ENCODE measurements around the gene ATRIP. TPM values are rescaled to one million over a fixed set of nuclear protein-coding genes. Genes with fewer than 3 reads are reported as not detected.
"Not testable (repeated sequence)": the region's sequence is repeated elsewhere in the genome, so short reads cannot be mapped to it uniquely, and the experiment has no call there.

ATRIP gene
- total and polyA plus RNA-seq, 12 donors: 2.2 to 5.4 (median 3.8) TPM

DNA sequence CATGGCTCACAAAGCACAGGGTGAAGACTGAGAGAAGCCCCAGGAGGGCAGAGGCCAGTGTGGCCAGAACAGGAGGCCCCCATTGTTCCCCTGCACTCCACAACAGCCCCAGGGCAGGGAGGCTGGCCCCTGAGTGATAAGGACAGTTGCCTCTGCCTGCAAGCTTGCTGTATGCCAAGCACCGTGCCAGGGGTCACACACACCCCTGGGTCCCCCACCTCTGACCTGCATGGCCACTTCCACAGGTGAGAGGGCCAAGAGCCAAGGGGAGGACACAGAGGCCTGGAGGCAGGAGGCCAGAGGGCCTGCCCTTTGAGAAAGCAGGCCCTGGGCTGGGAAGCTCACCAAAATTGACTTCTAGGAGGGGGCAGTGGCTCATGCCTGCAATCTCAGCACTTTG, 23.7 kb downstream of the ATRIP start:
- Histone ChIP-seq H3K27ac (peak overlapping the region in 6 of 10 donors; percentile 89 to 99 (median 94)), H3K9me3 (no peaks in the 10 kb centered on the region), H3K4me3 (peak overlapping the region in 2 of 10 donors; percentile 3 to 4), H3K36me3 (peaks cover 0 to 49% (median 6%) of the 10 kb centered on the region in 9 donors), H3K4me1 (peaks cover 24 to 87% (median 75%) of the 10 kb centered on the region in 9 donors), H3K27me3 (no peaks in the 10 kb centered on the region)
- TF ChIP-seq, protein P1, sequence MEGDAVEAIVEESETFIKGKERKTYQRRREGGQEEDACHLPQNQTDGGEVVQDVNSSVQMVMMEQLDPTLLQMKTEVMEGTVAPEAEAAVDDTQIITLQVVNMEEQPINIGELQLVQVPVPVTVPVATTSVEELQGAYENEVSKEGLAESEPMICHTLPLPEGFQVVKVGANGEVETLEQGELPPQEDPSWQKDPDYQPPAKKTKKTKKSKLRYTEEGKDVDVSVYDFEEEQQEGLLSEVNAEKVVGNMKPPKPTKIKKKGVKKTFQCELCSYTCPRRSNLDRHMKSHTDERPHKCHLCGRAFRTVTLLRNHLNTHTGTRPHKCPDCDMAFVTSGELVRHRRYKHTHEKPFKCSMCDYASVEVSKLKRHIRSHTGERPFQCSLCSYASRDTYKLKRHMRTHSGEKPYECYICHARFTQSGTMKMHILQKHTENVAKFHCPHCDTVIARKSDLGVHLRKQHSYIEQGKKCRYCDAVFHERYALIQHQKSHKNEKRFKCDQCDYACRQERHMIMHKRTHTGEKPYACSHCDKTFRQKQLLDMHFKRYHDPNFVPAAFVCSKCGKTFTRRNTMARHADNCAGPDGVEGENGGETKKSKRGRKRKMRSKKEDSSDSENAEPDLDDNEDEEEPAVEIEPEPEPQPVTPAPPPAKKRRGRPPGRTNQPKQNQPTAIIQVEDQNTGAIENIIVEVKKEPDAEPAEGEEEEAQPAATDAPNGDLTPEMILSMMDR (IDR thresholded peaks at IDR 0.05): no peak
- intact Hi-C loops (cut with DNase I): no loop called here
- DNase-seq: no peak
- 57 to 67% methylated on average over 1 of the region's 1 CpG for WGBS, 2 donors
- ATAC-seq: no peak

DNA sequence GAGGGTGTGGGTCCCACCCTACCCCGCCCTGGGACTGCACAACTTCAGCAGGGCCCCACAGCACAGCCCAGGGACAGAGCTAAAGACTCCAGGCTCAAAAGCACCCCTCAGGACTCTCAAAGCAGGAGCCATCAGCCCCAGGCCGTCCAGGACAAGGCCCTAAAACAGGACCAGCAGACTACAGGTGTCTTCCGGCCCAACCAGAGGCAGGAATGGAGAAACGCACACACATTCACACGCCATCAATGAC, 26.1 kb downstream of the ATRIP start:
- Histone ChIP-seq H3K4me3 (peak overlapping the region; percentile 58 to 81 (median 64)), H3K4me1 (peaks cover 12 to 72% (median 60%) of the 10 kb centered on the region in 9 donors), H3K27me3 (no peaks in the 10 kb centered on the region), H3K36me3 (peaks cover 0 to 56% (median 6%) of the 10 kb centered on the region in 9 donors), H3K27ac (peak overlapping the region; percentile 89 to 99 (median 95)), H3K9me3 (no peaks in the 10 kb centered on the region)
- intact Hi-C loops (cut with DNase I): loop anchor here in 2 of 10 donors (2.0 kb wide), 2 partner anchors 30 to 32 kb away; partner anchors contain the start of gene SHISA5 (in 1 of the 2)
- DNase-seq (peak; percentile 24 to 27), ATAC-seq (peak; percentile 26 to 61 (median 48))
- 5 to 10% methylated on average over 5 of the region's 5 CpGs for WGBS, 2 donors
- TF ChIP-seq, protein P1 (IDR thresholded peaks at IDR 0.05): no peak

DNA sequence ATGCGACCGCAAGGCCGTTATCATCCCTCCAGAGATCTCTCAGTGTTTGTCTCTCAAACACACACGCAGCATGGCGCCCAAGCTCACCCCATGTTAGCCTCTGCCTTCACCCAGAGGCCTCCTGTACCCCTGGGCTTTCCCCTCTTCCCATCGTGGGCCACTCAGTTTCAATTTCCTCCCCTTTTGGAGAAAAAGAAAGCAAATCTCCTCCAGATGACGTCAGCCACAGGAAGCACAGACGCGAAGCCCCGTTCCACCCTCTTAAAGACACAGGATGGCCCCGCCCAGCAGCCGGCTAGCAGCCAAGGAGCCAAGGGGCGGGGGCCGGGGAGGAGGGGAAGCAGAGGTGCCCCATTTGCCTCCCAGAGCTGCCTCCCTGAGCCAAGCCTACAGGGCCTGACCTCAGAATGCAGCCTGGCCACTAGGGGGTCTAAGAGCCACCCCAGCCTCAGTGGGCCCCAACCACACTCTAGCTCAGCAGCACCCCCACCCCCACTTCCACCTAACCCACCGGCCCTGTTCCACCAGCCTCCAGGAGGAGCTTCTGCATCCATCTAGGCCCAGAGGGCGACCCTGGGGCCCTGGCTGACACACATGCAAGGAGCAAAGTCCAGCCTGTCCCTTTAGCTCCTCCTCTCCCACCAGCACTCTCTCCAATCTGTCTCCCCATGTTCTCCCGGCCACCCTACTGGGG, 26.5 kb downstream of the ATRIP start:
- H3K36me3 ChIP-seq: peaks cover 0 to 56% (median 6%) of the 10 kb centered on the region in 9 donors
- H3K27me3 ChIP-seq: no peaks in the 10 kb centered on the region
- WGBS, 2 donors: 8 to 9% methylated on average over 17 of the region's 17 CpGs
- peaks cover 12 to 71% (median 60%) of the 10 kb centered on the region in 9 donors for H3K4me1 ChIP-seq
- peak overlapping the region; percentile 58 to 81 (median 64) for H3K4me3 ChIP-seq
- ATAC-seq (peak; percentile 92 to 95 (median 94)), DNase-seq (peak; percentile 92 to 95)
- TF ChIP-seq, protein P1 (IDR thresholded peaks at IDR 0.05): peak in 8 of 9 donors; percentile 24 to 66 (median 44)
- intact Hi-C loops (cut with DNase I): loop anchor here in 2 of 10 donors (2.0 kb wide), 2 partner anchors 30 to 32 kb away; partner anchors contain the start of gene SHISA5 (in 1 of the 2)
- H3K27ac ChIP-seq: peak overlapping the region; percentile 89 to 99 (median 95)
- no peaks in the 10 kb centered on the region for H3K9me3 ChIP-seq

DNA sequence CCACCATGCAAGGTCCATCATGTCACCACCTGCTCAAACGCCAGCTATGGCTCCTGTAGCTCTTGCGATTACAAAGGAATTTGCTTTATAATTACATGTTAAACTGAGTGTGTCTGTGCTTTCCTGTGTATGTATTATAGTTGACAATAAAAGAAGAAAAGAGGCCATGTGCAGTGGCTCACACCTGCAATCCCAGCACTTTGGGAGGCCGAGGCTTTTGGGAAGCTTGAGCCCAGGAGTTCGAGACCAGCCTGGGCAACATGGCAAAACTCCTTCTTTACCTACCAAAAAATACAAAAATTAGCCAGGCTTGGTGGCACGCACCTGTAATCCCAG, 27.0 kb downstream of the ATRIP start:
- intact Hi-C loops (cut with DNase I): loop anchor here in 2 of 10 donors (2.0 kb wide), 2 partner anchors 29 to 31 kb away; partner anchors contain the start of gene SHISA5 (in 1 of the 2)
- TF ChIP-seq, protein P1 (IDR thresholded peaks at IDR 0.05): no peak
- peak overlapping the region; percentile 89 to 99 (median 95) for H3K27ac ChIP-seq
- no peaks in the 10 kb centered on the region for H3K9me3 ChIP-seq
- no peak for DNase-seq
- H3K4me3 ChIP-seq: peak overlapping the region in 8 of 10 donors; percentile 58 to 81 (median 68)
- 60 to 66% methylated on average over 5 of the region's 5 CpGs for WGBS, 2 donors
- peaks cover 10 to 71% (median 57%) of the 10 kb centered on the region in 9 donors for H3K4me1 ChIP-seq
- H3K27me3 ChIP-seq: no peaks in the 10 kb centered on the region
- peaks cover 0 to 54% (median 6%) of the 10 kb centered on the region in 9 donors for H3K36me3 ChIP-seq
- no peak for ATAC-seq

DNA sequence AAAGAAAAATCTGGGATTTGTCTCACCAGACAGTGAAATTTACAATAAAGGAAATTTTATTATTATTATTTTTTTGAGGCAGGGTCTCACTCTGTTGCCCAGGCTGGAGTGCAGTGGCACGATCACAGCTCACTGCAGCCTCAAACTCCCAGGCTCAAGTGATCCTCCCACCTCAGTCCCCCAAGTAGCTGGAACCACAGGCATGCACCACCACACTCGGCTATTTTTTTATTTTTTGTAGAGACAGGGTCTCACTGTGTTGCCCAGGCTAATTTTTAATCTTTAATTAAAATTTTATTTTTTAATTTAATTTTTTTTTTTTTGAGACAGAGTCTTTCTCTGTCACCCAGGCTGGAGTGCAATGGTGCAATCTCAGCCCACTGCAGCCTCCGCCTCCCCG, 27.5 kb downstream of the ATRIP start:
- DNase-seq; intact Hi-C loops (cut with DNase I); ATAC-seq; H3K4me3 ChIP-seq; H3K9me3 ChIP-seq; H3K27me3 ChIP-seq: not testable (repeated sequence)
- 92 to 95% methylated on average over 4 of the region's 4 CpGs for WGBS, 2 donors
- peaks cover 9 to 70% (median 53%) of the 10 kb centered on the region in 9 donors for H3K4me1 ChIP-seq
- peaks cover 0 to 50% (median 6%) of the 10 kb centered on the region in 9 donors for H3K36me3 ChIP-seq
- H3K27ac ChIP-seq: peak overlapping the region in 8 of 10 donors; percentile 89 to 99 (median 94)
